ENCODE results near the gene ATP8A2.

GRCh38 chr13:25525884-25526283 is 154.1 kb downstream of the ATP8A2 start:
- TF ChIP-seq CTCF (IDR thresholded peaks at IDR 0.05) (no peak), POLR2A (IDR thresholded peaks at IDR 0.05) (no peak)
